Measurements from ENCODE around the gene TSKU. TPM values are rescaled to one million over a fixed set of nuclear protein-coding genes. Genes with fewer than 3 reads are reported as not detected.
A peak's percentile ranks its signal among the peaks of the same experiment; 100 is the strongest.

The TSKU gene
- total and polyA plus RNA-seq, 5 donors from 2014 or later = not detected

DNA sequence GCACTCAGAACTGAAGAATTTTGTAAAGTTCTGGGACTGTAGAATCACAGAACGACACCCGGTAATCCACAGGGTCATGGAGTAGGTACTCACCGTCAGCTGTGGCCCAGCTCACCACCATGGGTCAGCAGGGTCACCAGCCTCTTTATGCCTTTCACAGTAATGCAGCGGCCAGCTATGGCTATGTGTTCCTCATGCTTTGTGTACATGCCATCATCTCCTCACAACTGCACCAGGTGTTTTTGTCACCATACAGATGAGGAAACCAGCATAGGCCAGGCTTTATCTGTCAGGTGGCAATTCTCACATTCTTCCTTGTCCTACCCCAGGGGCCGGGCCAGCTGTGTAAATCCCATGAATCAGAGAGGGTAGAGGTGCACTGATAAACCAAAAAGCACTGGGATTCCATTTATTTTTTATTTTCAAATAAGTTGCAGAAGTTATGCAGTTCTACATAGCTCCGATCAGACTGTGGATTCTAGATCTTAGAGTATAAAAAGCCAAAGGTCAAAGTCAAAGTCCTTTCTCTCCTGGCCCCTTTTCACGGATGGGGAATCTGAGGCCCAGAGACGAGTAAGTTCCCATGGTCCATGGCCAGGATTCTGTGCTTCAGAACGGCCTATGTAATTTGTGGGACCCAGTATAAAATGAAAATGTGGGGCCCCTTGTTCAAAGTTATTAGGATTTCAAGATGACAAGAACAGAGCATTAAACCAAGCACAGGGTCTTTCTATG is 17.5 kb downstream of the TSKU start:
- Mint-ChIP-seq H3K4me3 (no peak overlapping the region), H3K4me1 (peaks cover 0 to 21% (median 5%) of the 10 kb centered on the region in 4 donors), H3K27me3 (peaks cover 13% of the 10 kb centered on the region), H3K9me3 (peaks cover 0 to 2% (median 0%) of the 10 kb centered on the region in 7 donors), H3K36me3 (no peaks in the 10 kb centered on the region), H3K27ac (no peak overlapping the region)
- ATAC-seq (ENCODE audit: low read depth in 2 of 2) (no peak), DNase-seq (no peak)
- Histone ChIP-seq H3K36me3 (ENCODE audit: control insufficient read depth, insufficient read depth, low read length) (no peaks in the 10 kb centered on the region), H3K4me3 (ENCODE audit: low read depth, low read length) (no peak overlapping the region), H3K27ac (ENCODE audit: insufficient read depth, low read length, poor library complexity, severe bottlenecking) (no peak overlapping the region), H3K4me1 (ENCODE audit: control insufficient read depth, insufficient read depth, low read length, poor library complexity, severe bottlenecking) (peaks cover 10% of the 10 kb centered on the region), H3K27me3 (ENCODE audit: control insufficient read depth, insufficient read depth, low read length) (no peaks in the 10 kb centered on the region), H3K9me3 (ENCODE audit: control insufficient read depth in 2 of 2, low read length in 2 of 2) (no peaks in the 10 kb centered on the region)

DNA sequence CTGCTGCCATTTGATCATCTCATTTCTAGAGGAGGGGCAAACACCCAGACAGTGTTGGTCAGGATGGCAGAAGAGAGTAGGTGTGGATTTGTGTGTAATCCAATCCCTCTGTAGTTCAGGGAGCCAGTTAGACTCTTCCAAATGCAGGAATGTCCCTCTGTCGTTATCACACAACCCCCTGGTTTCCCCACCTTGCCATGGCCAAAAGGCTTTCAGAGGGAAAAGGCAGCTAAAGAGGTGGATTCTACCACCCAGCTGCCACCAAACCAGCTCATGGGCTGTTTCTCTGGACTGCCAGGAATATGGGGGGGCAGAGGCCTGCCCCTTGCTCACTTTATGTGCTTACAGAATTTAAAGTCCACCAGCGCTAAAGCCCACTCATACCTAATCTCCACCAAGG is 18.1 kb downstream of the TSKU start:
- H3K4me3 Mint-ChIP-seq = no peak overlapping the region
- no peak overlapping the region for H3K27ac Mint-ChIP-seq
- Histone ChIP-seq H3K27ac (ENCODE audit: insufficient read depth, low read length, poor library complexity, severe bottlenecking) (no peak overlapping the region), H3K36me3 (ENCODE audit: control insufficient read depth, insufficient read depth, low read length) (no peaks in the 10 kb centered on the region), H3K27me3 (ENCODE audit: control insufficient read depth, insufficient read depth, low read length) (no peaks in the 10 kb centered on the region), H3K4me3 (ENCODE audit: low read depth, low read length) (no peak overlapping the region), H3K4me1 (ENCODE audit: control insufficient read depth, insufficient read depth, low read length, poor library complexity, severe bottlenecking) (peaks cover 10% of the 10 kb centered on the region), H3K9me3 (ENCODE audit: control insufficient read depth in 2 of 2, low read length in 2 of 2) (no peaks in the 10 kb centered on the region)
- no peak for ATAC-seq (ENCODE audit: low read depth in 2 of 2)
- no peaks in the 10 kb centered on the region for H3K9me3 Mint-ChIP-seq
- H3K27me3 Mint-ChIP-seq = peaks cover 19% of the 10 kb centered on the region
- peaks cover 0 to 21% (median 5%) of the 10 kb centered on the region in 4 donors for H3K4me1 Mint-ChIP-seq
- DNase-seq = no peak
- no peaks in the 10 kb centered on the region for H3K36me3 Mint-ChIP-seq

DNA sequence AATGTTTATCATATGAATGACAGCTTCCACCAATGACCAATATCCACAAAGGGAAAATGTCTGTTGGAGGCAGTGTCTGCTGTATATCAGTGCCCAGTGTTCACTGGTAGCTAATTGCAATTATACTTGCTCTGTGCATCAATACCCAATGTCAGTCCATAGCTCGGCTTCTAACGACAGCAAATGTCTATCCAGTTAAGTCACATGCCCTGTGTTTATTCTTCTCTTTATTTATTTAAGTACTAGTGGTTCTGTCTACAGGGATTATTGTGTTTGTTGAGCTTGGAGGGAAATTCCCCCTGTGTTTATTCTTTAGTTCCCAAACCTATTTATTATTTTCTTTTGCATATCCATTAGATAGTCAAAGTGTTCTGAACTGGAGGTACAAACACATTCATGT is 18.6 kb downstream of the TSKU start:
- Mint-ChIP-seq H3K4me1 (peaks cover 0 to 21% (median 5%) of the 10 kb centered on the region in 4 donors), H3K36me3 (no peaks in the 10 kb centered on the region), H3K27me3 (peaks cover 24% of the 10 kb centered on the region), H3K4me3 (no peak overlapping the region), H3K27ac (no peak overlapping the region), H3K9me3 (no peaks in the 10 kb centered on the region)
- H3K4me1 ChIP-seq (ENCODE audit: control insufficient read depth, insufficient read depth, low read length, poor library complexity, severe bottlenecking) = peaks cover 10% of the 10 kb centered on the region
- H3K9me3 ChIP-seq (ENCODE audit: control insufficient read depth in 2 of 2, low read length in 2 of 2) = no peaks in the 10 kb centered on the region
- DNase-seq (no peak), ATAC-seq (ENCODE audit: low read depth in 2 of 2) (no peak)
- no peaks in the 10 kb centered on the region for H3K27me3 ChIP-seq (ENCODE audit: control insufficient read depth, insufficient read depth, low read length)
- no peak overlapping the region for H3K27ac ChIP-seq (ENCODE audit: insufficient read depth, low read length, poor library complexity, severe bottlenecking)
- no peaks in the 10 kb centered on the region for H3K36me3 ChIP-seq (ENCODE audit: control insufficient read depth, insufficient read depth, low read length)
- H3K4me3 ChIP-seq (ENCODE audit: low read depth, low read length) = no peak overlapping the region

DNA sequence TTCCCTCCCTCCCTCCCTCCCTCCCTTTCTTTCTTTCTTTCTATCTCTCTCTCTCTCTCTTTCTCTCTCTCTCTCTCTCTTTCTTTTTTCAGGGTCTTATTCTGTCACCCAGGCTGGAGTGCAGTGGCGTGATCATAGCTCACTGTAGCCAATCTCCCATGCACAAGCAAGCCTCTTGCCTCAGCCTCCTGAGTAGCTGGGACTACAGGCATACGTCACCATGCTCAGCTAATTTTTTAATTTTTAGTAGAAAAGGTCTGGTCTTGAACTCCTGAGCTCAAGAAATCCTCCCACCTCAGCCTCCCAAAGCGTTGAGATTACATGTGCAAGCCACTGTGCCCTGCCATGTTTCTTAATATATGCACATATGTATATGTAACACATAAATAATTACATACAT is 19.0 kb downstream of the TSKU start:
- H3K27ac Mint-ChIP-seq = peak overlapping the region in 1 of 3 donors; percentile 78
- DNase-seq = no peak

DNA sequence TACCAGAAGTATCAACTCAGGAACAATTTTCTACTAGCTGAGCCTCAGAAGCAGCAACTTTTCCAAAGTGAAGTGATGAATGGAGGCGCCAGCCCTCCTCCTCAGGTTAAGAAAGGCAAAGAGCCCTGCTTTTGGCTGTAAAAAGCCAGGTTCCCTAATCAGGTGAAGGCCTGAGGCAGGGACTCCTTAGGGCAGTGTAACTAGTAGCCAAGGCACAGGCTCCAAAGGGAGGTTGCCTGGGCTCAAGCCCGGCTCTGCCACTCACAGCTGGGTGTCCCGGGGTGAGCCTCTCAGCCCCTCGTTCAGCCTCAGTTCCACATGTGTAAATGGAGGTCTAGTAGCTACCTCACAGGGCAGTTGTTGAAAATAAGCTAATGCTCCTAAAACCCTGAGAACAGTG is 19.5 kb downstream of the TSKU start:
- H3K4me1 ChIP-seq (ENCODE audit: control insufficient read depth, insufficient read depth, low read length, poor library complexity, severe bottlenecking) = peaks cover 10% of the 10 kb centered on the region
- no peak overlapping the region for H3K4me3 ChIP-seq (ENCODE audit: low read depth, low read length)
- peak overlapping the region in 1 of 4 donors; percentile 76 for H3K4me3 Mint-ChIP-seq
- ATAC-seq (ENCODE audit: low read depth in 2 of 2) (no peak), DNase-seq (no peak)
- H3K27me3 Mint-ChIP-seq = peaks cover 25% of the 10 kb centered on the region
- no peaks in the 10 kb centered on the region for H3K9me3 Mint-ChIP-seq
- no peaks in the 10 kb centered on the region for H3K36me3 Mint-ChIP-seq
- H3K36me3 ChIP-seq (ENCODE audit: control insufficient read depth, insufficient read depth, low read length) = no peaks in the 10 kb centered on the region
- H3K27me3 ChIP-seq (ENCODE audit: control insufficient read depth, insufficient read depth, low read length) = no peaks in the 10 kb centered on the region
- H3K4me1 Mint-ChIP-seq = peaks cover 0 to 25% (median 5%) of the 10 kb centered on the region in 4 donors
- no peak overlapping the region for H3K27ac Mint-ChIP-seq
- H3K9me3 ChIP-seq (ENCODE audit: control insufficient read depth in 2 of 2, low read length in 2 of 2) = no peaks in the 10 kb centered on the region
- no peak overlapping the region for H3K27ac ChIP-seq (ENCODE audit: insufficient read depth, low read length, poor library complexity, severe bottlenecking)

More for the DNA sequence above, 19.0 kb downstream of the TSKU start:
- Histone ChIP-seq H3K27ac (ENCODE audit: insufficient read depth, low read length, poor library complexity, severe bottlenecking) (no peak overlapping the region), H3K36me3 (ENCODE audit: control insufficient read depth, insufficient read depth, low read length) (no peaks in the 10 kb centered on the region), H3K4me3 (ENCODE audit: low read depth, low read length) (no peak overlapping the region), H3K9me3 (ENCODE audit: control insufficient read depth in 2 of 2, low read length in 2 of 2) (no peaks in the 10 kb centered on the region), H3K27me3 (ENCODE audit: control insufficient read depth, insufficient read depth, low read length) (no peaks in the 10 kb centered on the region), H3K4me1 (ENCODE audit: control insufficient read depth, insufficient read depth, low read length, poor library complexity, severe bottlenecking) (peaks cover 10% of the 10 kb centered on the region)
- no peak for ATAC-seq (ENCODE audit: low read depth in 2 of 2)
- Mint-ChIP-seq H3K4me3 (peak overlapping the region in 1 of 4 donors; percentile 76), H3K4me1 (peaks cover 0 to 21% (median 5%) of the 10 kb centered on the region in 4 donors), H3K27me3 (peaks cover 25% of the 10 kb centered on the region), H3K9me3 (no peaks in the 10 kb centered on the region), H3K36me3 (no peaks in the 10 kb centered on the region)

DNA sequence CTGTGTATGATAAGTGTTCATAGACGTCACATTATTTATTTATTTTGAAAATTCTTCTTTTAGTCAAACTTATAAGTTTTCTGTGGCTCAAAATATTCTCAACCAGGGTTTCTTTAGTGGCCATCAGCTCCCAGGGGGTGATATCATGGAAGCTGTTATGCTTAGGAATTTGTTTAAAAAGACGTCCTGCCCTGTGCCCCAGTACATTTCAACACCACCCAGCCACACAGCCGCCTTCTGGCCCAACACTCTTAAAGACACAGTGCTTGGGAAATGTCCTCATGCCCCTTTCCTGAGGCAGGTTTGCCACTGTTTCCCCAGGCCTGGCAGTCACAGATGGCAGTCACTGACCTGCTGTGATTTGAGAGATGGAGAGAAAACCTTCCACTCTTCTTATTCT is 19.9 kb downstream of the TSKU start:
- peaks cover 0 to 27% (median 5%) of the 10 kb centered on the region in 4 donors for H3K4me1 Mint-ChIP-seq
- H3K27ac Mint-ChIP-seq = no peak overlapping the region
- H3K36me3 ChIP-seq (ENCODE audit: control insufficient read depth, insufficient read depth, low read length) = no peaks in the 10 kb centered on the region
- H3K27ac ChIP-seq (ENCODE audit: insufficient read depth, low read length, poor library complexity, severe bottlenecking) = no peak overlapping the region
- H3K9me3 ChIP-seq (ENCODE audit: control insufficient read depth in 2 of 2, low read length in 2 of 2) = no peaks in the 10 kb centered on the region
- no peak overlapping the region for H3K4me3 ChIP-seq (ENCODE audit: low read depth, low read length)
- H3K4me1 ChIP-seq (ENCODE audit: control insufficient read depth, insufficient read depth, low read length, poor library complexity, severe bottlenecking) = peaks cover 10% of the 10 kb centered on the region
- H3K27me3 Mint-ChIP-seq = peaks cover 25% of the 10 kb centered on the region
- H3K4me3 Mint-ChIP-seq = no peak overlapping the region
- no peaks in the 10 kb centered on the region for H3K9me3 Mint-ChIP-seq
- no peak for ATAC-seq (ENCODE audit: low read depth in 2 of 2)
- H3K36me3 Mint-ChIP-seq = no peaks in the 10 kb centered on the region
- no peak for DNase-seq
- no peaks in the 10 kb centered on the region for H3K27me3 ChIP-seq (ENCODE audit: control insufficient read depth, insufficient read depth, low read length)

DNA sequence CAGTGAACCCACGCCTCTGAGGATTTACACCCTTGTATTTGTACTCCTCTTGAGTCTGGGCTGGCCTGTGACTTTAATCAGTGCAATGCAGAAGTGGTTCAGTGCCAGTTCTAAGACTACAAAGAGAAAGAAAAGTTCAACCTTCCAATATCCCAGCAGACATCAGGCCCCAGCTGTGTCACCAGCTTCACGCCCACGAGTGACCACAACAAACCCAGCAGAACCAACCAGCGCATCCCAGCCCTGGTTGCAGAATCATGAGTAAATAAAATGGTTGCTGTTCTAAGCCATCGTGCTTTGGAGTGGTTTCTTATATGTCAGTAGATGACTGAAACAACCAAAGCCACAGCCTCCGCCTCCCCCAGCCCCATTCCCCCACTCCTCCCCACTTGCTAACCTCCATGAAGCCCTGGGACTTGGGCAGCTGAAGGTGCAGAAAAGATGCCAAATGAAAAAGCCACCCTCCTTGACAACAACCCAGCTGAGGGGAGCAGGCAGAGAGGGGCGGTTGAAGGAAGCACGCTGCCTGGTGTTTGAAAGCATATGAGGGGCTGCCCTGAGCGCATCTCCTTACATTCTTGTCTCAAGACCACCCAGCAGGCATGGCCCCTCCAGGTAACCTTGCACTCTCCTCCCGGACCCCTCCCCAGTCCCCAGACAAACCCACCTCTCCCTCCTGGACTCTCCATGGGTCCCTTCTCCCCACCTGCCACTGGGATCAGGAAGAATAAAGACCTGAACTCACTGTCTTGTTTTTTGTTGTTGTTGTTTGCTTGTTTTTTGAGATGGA is 20.9 kb downstream of the TSKU start:
- Histone ChIP-seq H3K4me1 (ENCODE audit: control insufficient read depth, insufficient read depth, low read length, poor library complexity, severe bottlenecking) (peaks cover 8% of the 10 kb centered on the region), H3K27ac (ENCODE audit: insufficient read depth, low read length, poor library complexity, severe bottlenecking) (no peak overlapping the region), H3K36me3 (ENCODE audit: control insufficient read depth, insufficient read depth, low read length) (no peaks in the 10 kb centered on the region), H3K4me3 (ENCODE audit: low read depth, low read length) (no peak overlapping the region), H3K27me3 (ENCODE audit: control insufficient read depth, insufficient read depth, low read length) (no peaks in the 10 kb centered on the region), H3K9me3 (ENCODE audit: control insufficient read depth in 2 of 2, low read length in 2 of 2) (no peaks in the 10 kb centered on the region)
- Mint-ChIP-seq H3K27me3 (peaks cover 30% of the 10 kb centered on the region), H3K4me1 (peaks cover 0 to 20% (median 5%) of the 10 kb centered on the region in 4 donors), H3K4me3 (no peak overlapping the region), H3K36me3 (no peaks in the 10 kb centered on the region), H3K9me3 (no peaks in the 10 kb centered on the region), H3K27ac (no peak overlapping the region)
- DNase-seq (peak in 1 of 3 donors; percentile 32), ATAC-seq (ENCODE audit: low read depth in 2 of 2) (no peak)

Data from CD4-positive, CD25-positive, alpha-beta regulatory T cell (primary cell).